Measurements from ENCODE around the gene ACAN.
A peak's percentile ranks its signal among the peaks of the same experiment; 100 is the strongest.

ACAN gene

GRCh38 chr15:88897456-88898194 lies 94.4 kb downstream of the ACAN start:
- TF ChIP-seq POLR2A (IDR thresholded peaks at IDR 0.05; ENCODE audit: extremely low read depth, insufficient read length) (no peak), CTCF (IDR thresholded peaks at IDR 0.05; ENCODE audit: low read depth, low read length) (peak; percentile 34), MAX (IDR thresholded peaks at IDR 0.05; ENCODE audit: low read depth, low read length) (no peak), MYC (IDR thresholded peaks at IDR 0.05; ENCODE audit: low read depth, low read length) (no peak)
- H3K4me3 ChIP-seq (ENCODE audit: low read depth, low read length) = no peak overlapping the region
- peak; percentile 75 for DNase-seq (ENCODE audit: low read depth)

- no peak overlapping the region for H3K4me3 ChIP-seq (ENCODE audit: low read depth, low read length)
- no peak for DNase-seq (ENCODE audit: low read depth)
- TF ChIP-seq MYC (IDR thresholded peaks at IDR 0.05; ENCODE audit: low read depth, low read length) (no peak), POLR2A (IDR thresholded peaks at IDR 0.05; ENCODE audit: extremely low read depth, insufficient read length) (no peak), MAX (IDR thresholded peaks at IDR 0.05; ENCODE audit: low read depth, low read length) (no peak), CTCF (IDR thresholded peaks at IDR 0.05; ENCODE audit: low read depth, low read length) (no peak)
Observed at GRCh38 chr15:88898736-88899135, 95.5 kb downstream of the ACAN start.

GRCh38 chr15:88899251-88899650 lies 96.0 kb downstream of the ACAN start:
- no peak for DNase-seq (ENCODE audit: low read depth)
- no peak overlapping the region for H3K4me3 ChIP-seq (ENCODE audit: low read depth, low read length)
- TF ChIP-seq MAX (IDR thresholded peaks at IDR 0.05; ENCODE audit: low read depth, low read length) = no peak
- TF ChIP-seq MYC (IDR thresholded peaks at IDR 0.05; ENCODE audit: low read depth, low read length) = no peak
- TF ChIP-seq POLR2A (IDR thresholded peaks at IDR 0.05; ENCODE audit: extremely low read depth, insufficient read length) = no peak
- TF ChIP-seq CTCF (IDR thresholded peaks at IDR 0.05; ENCODE audit: low read depth, low read length) = no peak

GRCh38 chr15:88900309-88900981 lies 97.2 kb downstream of the ACAN start:
- TF ChIP-seq CTCF (IDR thresholded peaks at IDR 0.05; ENCODE audit: low read depth, low read length) = no peak
- no peak for TF ChIP-seq MAX (IDR thresholded peaks at IDR 0.05; ENCODE audit: low read depth, low read length)
- TF ChIP-seq MYC (IDR thresholded peaks at IDR 0.05; ENCODE audit: low read depth, low read length) = no peak
- TF ChIP-seq POLR2A (IDR thresholded peaks at IDR 0.05; ENCODE audit: extremely low read depth, insufficient read length) = no peak
- no peak overlapping the region for H3K4me3 ChIP-seq (ENCODE audit: low read depth, low read length)
- DNase-seq (ENCODE audit: low read depth) = no peak

- no peak for DNase-seq (ENCODE audit: low read depth)
- H3K4me3 ChIP-seq (ENCODE audit: low read depth, low read length) = no peak overlapping the region
- TF ChIP-seq MAX (IDR thresholded peaks at IDR 0.05; ENCODE audit: low read depth, low read length) (no peak), POLR2A (IDR thresholded peaks at IDR 0.05; ENCODE audit: extremely low read depth, insufficient read length) (no peak), CTCF (IDR thresholded peaks at IDR 0.05; ENCODE audit: low read depth, low read length) (no peak), MYC (IDR thresholded peaks at IDR 0.05; ENCODE audit: low read depth, low read length) (no peak)
Observed at GRCh38 chr15:88900982-88901418, 97.8 kb downstream of the ACAN start.
